GM10266 (cell line): Measurements from ENCODE around the gene TEX28.
"Not testable (repeated sequence)": the region's sequence is repeated elsewhere in the genome, so short reads cannot be mapped to it uniquely, and the experiment has no call there.

ENCODE experiments used
- DNase-seq: peaks from one replicate; pipeline ENCODE4 v3.0.0; 2012; ENCODE audit errors: extremely low spot score

The TEX28 gene

GRCh38 chrX:154231443-154231842 lies 63.5 kb downstream of the TEX28 start:
- not testable (repeated sequence) for DNase-seq

- DNase-seq, result not testable (repeated sequence)
Measured at GRCh38 chrX:154226706-154227105, 68.2 kb downstream of the TEX28 start.

GRCh38 chrX:154225292-154225691 lies 69.6 kb downstream of the TEX28 start:
- DNase-seq, result not testable (repeated sequence)
